A673 (cell line): ENCODE measurements around the gene INHA. TPM values are rescaled to one million over a fixed set of nuclear protein-coding genes. Genes with fewer than 3 reads are reported as not detected.

Experiments
- BruUV-seq: library from RNA; stranded (reverse); fragments of 400-500 nt; replicated peaks from 2 replicates; lab custom pipeline; 2021; lab: Mats Ljungman, UMichigan
- CTCF ChIA-PET: fragments of 300-600 bp; sonication (Branson Sonifier 250); formaldehyde crosslinking; loops from one replicate; lab custom pipeline; 2022; ENCODE audit warnings: antibody characterized with exemption; lab: Charles Lee
- POLR2A ChIA-PET: fragments of 300-600 bp; sonication (Branson Sonifier 250); formaldehyde crosslinking; loops from one replicate; lab custom pipeline; 2022; ENCODE audit warnings: antibody characterized with exemption; ENCODE audit not compliant: low non-redundant PET; lab: Charles Lee
- DNase-seq: peaks from one replicate; pipeline ENCODE4 v3.0.0-alpha.2; 2015; ENCODE audit warnings: low spot score
- H3K27ac ChIP-seq: fragments of 200-600 bp; sonication (generic); 2 replicates; pipeline ENCODE4 v1.5.1; 2016; ENCODE audit warnings: mixed run types, low read depth, mild to moderate bottlenecking, mixed read lengths, antibody characterized with exemption, low read length; ENCODE audit not compliant: poor library complexity, severe bottlenecking
- H3K27me3 ChIP-seq: fragments of 200-600 bp; sonication (generic); replicated peaks from 2 replicates; pipeline ENCODE4 v1.6.1; 2017; ENCODE audit warnings: mixed run types, low read depth, mild to moderate bottlenecking, mixed read lengths, antibody characterized with exemption, low read length; ENCODE audit not compliant: insufficient read depth, poor library complexity
- H3K36me3 ChIP-seq: fragments of 200-600 bp; sonication (generic); 2 replicates; pipeline ENCODE4 v1.6.1; 2016; ENCODE audit warnings: mixed run types, mild to moderate bottlenecking, mixed read lengths, antibody characterized with exemption, low read length; ENCODE audit not compliant: insufficient read depth, poor library complexity, severe bottlenecking
- H3K4me1 ChIP-seq: fragments of 200-600 bp; sonication (generic); 2 replicates; pipeline ENCODE4 v1.6.1; 2017; ENCODE audit warnings: mixed run types, mild to moderate bottlenecking, mixed read lengths, antibody characterized with exemption, low read length; ENCODE audit not compliant: insufficient read depth, poor library complexity, severe bottlenecking
- H3K4me3 ChIP-seq: fragments of 200-600 bp; sonication (generic); 2 replicates; pipeline ENCODE4 v1.5.1; 2016; ENCODE audit warnings: low read depth, mixed run types, mild to moderate bottlenecking, mixed read lengths, low read length; ENCODE audit not compliant: poor library complexity, severe bottlenecking
- H3K9me3 ChIP-seq: fragments of 200-600 bp; sonication (generic); 2 replicates; pipeline ENCODE4 v1.6.1; 2016; ENCODE audit warnings: mixed run types, low read depth, mild to moderate bottlenecking, mixed read lengths, antibody characterized with exemption, low read length; ENCODE audit not compliant: poor library complexity, severe bottlenecking
- CTCF ChIP-seq: fragments of 300-800, 200-600 bp; sonication (generic); conservative IDR thresholded peaks from 2 replicates; pipeline ENCODE4 v1.5.1; 2017; ENCODE audit warnings: low read depth, mild to moderate bottlenecking, antibody characterized with exemption, low read length, moderate library complexity, mixed read lengths
- EZH2 ChIP-seq: fragments of 200-600 bp; sonication (generic); IDR thresholded peaks from 2 replicates; pipeline ENCODE4 v1.6.1; 2017; ENCODE audit warnings: borderline replicate concordance, low read depth, mild to moderate bottlenecking, mixed read lengths, antibody characterized with exemption, low read length; ENCODE audit not compliant: poor library complexity, severe bottlenecking
- intact Hi-C: fragments of 100-400 bp; cut with micrococcal nuclease; formaldehyde crosslinking; loops from one replicate; pipeline ENCODE4 v1.10.0; 2022; ENCODE audit not compliant: unreplicated experiment
- total RNA-seq: library from RNA; stranded (reverse); gene quantifications from 2 replicates; pipeline ENCODE4 v1.2.3, GENCODE V29; 2021

INHA gene
- total RNA-seq, 1 experiment from 2014 or later = not detected

- no peak for TF ChIP-seq CTCF
- TF ChIP-seq EZH2 = no peak
- POLR2A ChIA-PET = no interaction called here
- BruUV-seq = no TSS peak
- no peaks in the 10 kb centered on the region for H3K27me3 ChIP-seq
- H3K4me3 ChIP-seq = no peak overlapping the region
- peaks cover 11% of the 10 kb centered on the region for H3K4me1 ChIP-seq
- CTCF ChIA-PET = no interaction called here
- no peaks in the 10 kb centered on the region for H3K36me3 ChIP-seq
- H3K27ac ChIP-seq = no peak overlapping the region
- intact Hi-C loops = no loop called here
- DNase-seq = no peak
- H3K9me3 ChIP-seq = no peaks in the 10 kb centered on the region
Observed at GRCh38 chr2:219545943-219546352, 26.2 kb upstream of the INHA start.

- Histone ChIP-seq H3K9me3 (no peaks in the 10 kb centered on the region), H3K4me3 (no peak overlapping the region), H3K27me3 (no peaks in the 10 kb centered on the region), H3K27ac (no peak overlapping the region), H3K4me1 (peaks cover 8% of the 10 kb centered on the region), H3K36me3 (no peaks in the 10 kb centered on the region)
- no TSS peak for BruUV-seq
- CTCF ChIA-PET = interaction anchor here (0.5 kb wide), 1 partner anchor 593 kb away, joined by 3 read pairs; no protein-coding TSS in a partner anchor
- intact Hi-C loops = no loop called here
- TF ChIP-seq EZH2 (no peak), CTCF (no peak)
- POLR2A ChIA-PET = no interaction called here
- DNase-seq = no peak
Observed at GRCh38 chr2:219547621-219548020, 24.5 kb upstream of the INHA start.

GRCh38 chr2:219548990-219549389, 23.1 kb upstream of the INHA start:
- H3K36me3 ChIP-seq = no peaks in the 10 kb centered on the region
- intact Hi-C loops = no loop called here
- no TSS peak for BruUV-seq
- no peak for DNase-seq
- H3K9me3 ChIP-seq = no peaks in the 10 kb centered on the region
- H3K27ac ChIP-seq = no peak overlapping the region
- no peaks in the 10 kb centered on the region for H3K27me3 ChIP-seq
- ChIA-PET CTCF (no interaction called here), POLR2A (no interaction called here)
- TF ChIP-seq EZH2 (no peak), CTCF (no peak)
- no peak overlapping the region for H3K4me3 ChIP-seq
- peaks cover 5% of the 10 kb centered on the region for H3K4me1 ChIP-seq
